Measurements from ENCODE around the gene RNF220. TPM values are rescaled to one million over a fixed set of nuclear protein-coding genes. Genes with fewer than 3 reads are reported as not detected.
"Not testable (repeated sequence)": the region's sequence is repeated elsewhere in the genome, so short reads cannot be mapped to it uniquely, and the experiment has no call there.

RNF220 gene
- total and polyA plus RNA-seq, 2 experiments from 2014 or later: 47.4 to 123 TPM

DNA sequence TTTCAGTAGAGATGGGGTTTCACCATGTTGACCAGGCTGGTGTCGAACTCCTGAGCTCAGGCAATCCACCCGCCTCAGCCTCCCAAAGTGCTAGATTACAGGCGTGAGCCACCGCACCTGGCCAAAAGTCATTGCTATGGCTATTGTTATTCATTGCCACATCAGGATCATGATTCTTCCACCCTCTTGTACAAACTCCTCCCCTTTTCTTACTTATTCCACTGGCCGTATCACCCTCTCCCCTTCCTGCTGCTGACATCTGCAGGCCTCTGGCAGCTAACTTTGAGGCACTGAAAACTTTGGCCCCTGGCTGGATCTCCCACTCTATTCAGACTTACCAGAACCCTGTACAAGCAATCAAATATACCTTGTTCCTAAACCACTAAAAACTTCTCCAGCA, 258.4 kb downstream of the RNF220 start:
- no peaks in the 10 kb centered on the region for H3K9me3 ChIP-seq (ENCODE audit: low read depth)
- H3K4me1 ChIP-seq (ENCODE audit: insufficient read depth): no peaks in the 10 kb centered on the region
- H2AFZ ChIP-seq: no peak overlapping the region
- no peak overlapping the region for H3K9ac ChIP-seq
- in situ Hi-C loops (cut with MboI): no loop called here
- H3K9me2 ChIP-seq (ENCODE audit: insufficient read depth): no peaks in the 10 kb centered on the region
- no peaks in the 10 kb centered on the region for H3K27me3 ChIP-seq (replicated peaks; ENCODE audit: insufficient read depth)
- no peaks in the 10 kb centered on the region for H4K20me1 ChIP-seq (ENCODE audit: insufficient read depth)
- H3K27ac ChIP-seq: no peak overlapping the region
- no peaks in the 10 kb centered on the region for H3K79me2 ChIP-seq (ENCODE audit: insufficient read depth)
- 94 to 95% methylated on average over 5 of the region's 5 CpGs for WGBS, 2 experiments (ENCODE audit: low coverage in 1 of 2, low lambda C conversion rate in 2 of 2, missing lambda C conversion rate in 2 of 2)
- TF ChIP-seq EZH2phosphoT487 (IDR thresholded peaks at IDR 0.05; ENCODE audit: insufficient read depth, low read depth) (no peak), EZH2 (IDR thresholded peaks at IDR 0.05; ENCODE audit: insufficient read depth, poor library complexity, severe bottlenecking) (no peak)
- H3K4me3 ChIP-seq: no peak overlapping the region
- no peaks in the 10 kb centered on the region for H3F3A ChIP-seq (ENCODE audit: insufficient read depth)
- DNase-seq: no peak
- H3K36me3 ChIP-seq (ENCODE audit: low read depth): no peaks in the 10 kb centered on the region
- no peak overlapping the region for H3K4me2 ChIP-seq (ENCODE audit: unreplicated experiment)

- no peaks in the 10 kb centered on the region for H3K79me2 ChIP-seq (ENCODE audit: insufficient read depth)
- in situ Hi-C loops (cut with MboI): no loop called here
- H3K9ac ChIP-seq: no peak overlapping the region
- no peak overlapping the region for H3K27ac ChIP-seq
- WGBS, 2 experiments (ENCODE audit: low coverage in 1 of 2, low lambda C conversion rate in 2 of 2, missing lambda C conversion rate in 2 of 2): 87 to 93% methylated on average over 12 of the region's 12 CpGs
- no peak overlapping the region for H3K4me3 ChIP-seq
- H3K4me1 ChIP-seq (ENCODE audit: insufficient read depth): no peaks in the 10 kb centered on the region
- H4K20me1 ChIP-seq (ENCODE audit: insufficient read depth): no peaks in the 10 kb centered on the region
- H3K27me3 ChIP-seq (replicated peaks; ENCODE audit: insufficient read depth): no peaks in the 10 kb centered on the region
- DNase-seq: no peak
- no peak overlapping the region for H3K4me2 ChIP-seq (ENCODE audit: unreplicated experiment)
- H2AFZ ChIP-seq: no peak overlapping the region
- no peaks in the 10 kb centered on the region for H3F3A ChIP-seq (ENCODE audit: insufficient read depth)
- TF ChIP-seq EZH2phosphoT487 (IDR thresholded peaks at IDR 0.05; ENCODE audit: insufficient read depth, low read depth) (no peak), EZH2 (IDR thresholded peaks at IDR 0.05; ENCODE audit: insufficient read depth, poor library complexity, severe bottlenecking) (no peak)
- no peaks in the 10 kb centered on the region for H3K36me3 ChIP-seq (ENCODE audit: low read depth)
- H3K9me2 ChIP-seq (ENCODE audit: insufficient read depth): no peaks in the 10 kb centered on the region
- H3K9me3 ChIP-seq (ENCODE audit: low read depth): no peaks in the 10 kb centered on the region
Measured at GRCh38 chr1:44664730-44665370, 259.8 kb downstream of the RNF220 start.

- in situ Hi-C loops (cut with MboI); DNase-seq: not testable (repeated sequence)
Measured at GRCh38 chr1:44666719-44667118, 261.7 kb downstream of the RNF220 start.

DNA sequence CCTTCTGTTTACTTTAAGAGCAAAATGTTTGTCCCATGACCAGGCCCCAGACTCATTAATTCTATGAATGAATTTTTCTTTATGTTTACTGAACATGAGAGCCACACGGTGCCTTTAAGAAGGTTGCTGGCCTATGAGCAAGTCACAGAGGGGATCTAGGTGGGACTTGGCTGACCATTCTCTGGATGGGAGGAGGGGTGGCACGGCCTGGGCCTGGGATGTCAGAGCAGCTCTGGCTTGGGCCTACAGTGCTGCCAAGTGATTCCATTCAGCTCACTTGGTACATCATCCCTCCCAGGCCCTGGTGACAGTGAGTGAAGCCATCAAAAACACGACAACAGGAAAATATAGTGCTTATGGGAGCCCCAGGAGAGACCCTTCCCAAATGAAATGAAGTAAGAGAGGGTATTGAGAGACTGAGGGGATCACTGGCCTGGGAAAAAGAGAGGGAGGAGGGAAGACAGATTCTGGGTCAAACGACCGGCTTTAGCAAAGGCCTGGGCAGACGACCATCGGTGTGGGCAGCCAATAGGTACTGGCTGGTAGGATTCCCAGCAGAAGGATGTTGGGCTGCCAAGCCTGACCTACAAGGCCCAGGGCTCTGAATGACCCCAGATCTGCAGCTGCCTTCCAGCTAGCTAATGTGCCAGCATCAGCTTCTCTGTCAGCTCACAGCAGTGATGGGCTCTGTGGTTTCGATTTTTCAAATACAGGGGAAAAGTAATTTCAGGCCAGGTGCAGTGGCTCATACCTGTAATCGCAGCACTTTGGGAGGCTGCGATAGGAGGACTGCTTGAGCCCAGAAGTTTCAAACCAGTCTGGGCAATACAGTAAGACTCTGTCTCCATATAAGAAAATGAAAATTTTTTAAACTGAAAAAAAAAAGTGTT, 265.9 kb downstream of the RNF220 start:
- H4K20me1 ChIP-seq (ENCODE audit: insufficient read depth): no peaks in the 10 kb centered on the region
- no peak overlapping the region for H2AFZ ChIP-seq
- no peaks in the 10 kb centered on the region for H3K36me3 ChIP-seq (ENCODE audit: low read depth)
- peaks cover 8% of the 10 kb centered on the region for H3K4me1 ChIP-seq (ENCODE audit: insufficient read depth)
- in situ Hi-C loops (cut with MboI): no loop called here
- H3K9me2 ChIP-seq (ENCODE audit: insufficient read depth): no peaks in the 10 kb centered on the region
- H3K4me3 ChIP-seq: no peak overlapping the region
- no peak overlapping the region for H3K4me2 ChIP-seq (ENCODE audit: unreplicated experiment)
- H3K79me2 ChIP-seq (ENCODE audit: insufficient read depth): no peaks in the 10 kb centered on the region
- H3K27me3 ChIP-seq (replicated peaks; ENCODE audit: insufficient read depth): no peaks in the 10 kb centered on the region
- H3F3A ChIP-seq (ENCODE audit: insufficient read depth): peaks cover 7% of the 10 kb centered on the region
- H3K9ac ChIP-seq: no peak overlapping the region
- no peaks in the 10 kb centered on the region for H3K9me3 ChIP-seq (ENCODE audit: low read depth)
- WGBS, 2 experiments (ENCODE audit: low coverage in 1 of 2, low lambda C conversion rate in 2 of 2, missing lambda C conversion rate in 2 of 2): 86 to 90% methylated on average over 10 of the region's 10 CpGs
- DNase-seq: no peak
- no peak overlapping the region for H3K27ac ChIP-seq
- TF ChIP-seq EZH2 (IDR thresholded peaks at IDR 0.05; ENCODE audit: insufficient read depth, poor library complexity, severe bottlenecking) (no peak), EZH2phosphoT487 (IDR thresholded peaks at IDR 0.05; ENCODE audit: insufficient read depth, low read depth) (no peak)

More at GRCh38 chr1:44666719-44667118, 261.7 kb downstream of the RNF220 start:
- WGBS, 2 experiments (ENCODE audit: low coverage in 1 of 2, low lambda C conversion rate in 2 of 2, missing lambda C conversion rate in 2 of 2): 100% methylated on average over 1 of the region's 1 CpG
- H3K9me2 ChIP-seq (ENCODE audit: insufficient read depth); H3K27me3 ChIP-seq (replicated peaks; ENCODE audit: insufficient read depth); H3K9me3 ChIP-seq (ENCODE audit: low read depth); H2AFZ ChIP-seq; H3K9ac ChIP-seq; H3K27ac ChIP-seq; H3F3A ChIP-seq (ENCODE audit: insufficient read depth); H3K4me3 ChIP-seq; H3K79me2 ChIP-seq (ENCODE audit: insufficient read depth); H3K4me2 ChIP-seq (ENCODE audit: unreplicated experiment); H3K36me3 ChIP-seq (ENCODE audit: low read depth); H4K20me1 ChIP-seq (ENCODE audit: insufficient read depth); H3K4me1 ChIP-seq (ENCODE audit: insufficient read depth): not testable (repeated sequence)
